T-helper 22 cell (primary cell): ENCODE results near the gene GCG.

ENCODE experiments used
- DNase-seq: peaks from one replicate; pipeline ENCODE4 v3.0.0-alpha.2; 2020; ENCODE audit warnings: low read depth

The GCG gene

DNA sequence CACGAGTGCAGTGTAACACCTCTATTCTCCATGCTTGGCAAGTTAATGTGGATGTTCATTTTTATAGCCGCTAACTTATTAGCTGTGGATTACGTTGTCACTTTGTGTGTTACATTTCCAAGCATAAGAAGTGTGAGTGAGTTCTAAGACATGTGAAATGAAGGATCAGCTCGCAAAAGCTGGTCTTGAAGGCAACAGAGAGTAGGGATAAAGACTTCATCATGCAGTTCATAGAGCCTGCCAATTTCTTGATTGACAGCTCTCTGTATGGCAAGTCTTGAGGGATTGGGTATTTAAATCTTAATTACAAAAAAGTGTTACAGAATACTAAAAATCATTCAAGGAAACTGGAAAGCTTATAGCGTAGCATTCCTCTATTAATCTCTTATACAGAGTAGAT, 52.2 kb downstream of the GCG start:
- no peak for DNase-seq
